Astrocyte (in vitro differentiated cells and primary cell): Measurements from ENCODE around the gene PLSCR1.

Experiments
- EZH2 ChIP-seq: IDR thresholded peaks from 2 replicates; pipeline ENCODE4 v1.6.1; 2012; ENCODE audit warnings: mild to moderate bottlenecking, low read length, inconsistent platforms; ENCODE audit not compliant: insufficient read depth
- TF ChIP-seq, protein P1 (sequence below): IDR thresholded peaks from 2 replicates; pipeline ENCODE4 v1.5.1; 2011; ENCODE audit warnings: low read depth, mild to moderate bottlenecking, inconsistent platforms, low read length, moderate library complexity; ENCODE audit not compliant: insufficient read depth

DNA sequence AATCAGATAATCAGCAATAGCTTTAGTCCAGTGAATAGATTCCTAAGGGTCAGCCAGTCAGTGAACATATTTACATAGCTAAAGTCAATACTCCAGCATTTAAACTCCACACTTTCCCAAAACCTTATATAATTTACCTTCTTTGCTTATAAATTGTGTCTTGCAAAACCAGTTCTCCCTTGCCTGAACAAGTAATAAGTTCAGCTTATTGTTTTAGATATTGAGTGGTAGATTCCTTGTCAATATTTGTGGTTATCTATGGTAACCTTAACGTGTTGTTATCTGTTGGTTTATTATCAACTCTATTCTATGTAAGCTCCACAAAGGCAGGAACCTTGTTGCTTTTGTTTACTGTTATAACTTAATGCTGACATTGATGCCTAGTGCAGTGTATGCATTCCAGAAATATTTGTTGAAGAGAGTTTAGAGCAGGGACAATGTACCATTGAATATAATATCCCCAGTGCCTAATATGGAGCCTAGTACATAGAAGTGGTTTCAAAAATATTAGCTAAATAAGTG lies 36.7 kb upstream of the PLSCR1 start:
- TF ChIP-seq, protein P1, sequence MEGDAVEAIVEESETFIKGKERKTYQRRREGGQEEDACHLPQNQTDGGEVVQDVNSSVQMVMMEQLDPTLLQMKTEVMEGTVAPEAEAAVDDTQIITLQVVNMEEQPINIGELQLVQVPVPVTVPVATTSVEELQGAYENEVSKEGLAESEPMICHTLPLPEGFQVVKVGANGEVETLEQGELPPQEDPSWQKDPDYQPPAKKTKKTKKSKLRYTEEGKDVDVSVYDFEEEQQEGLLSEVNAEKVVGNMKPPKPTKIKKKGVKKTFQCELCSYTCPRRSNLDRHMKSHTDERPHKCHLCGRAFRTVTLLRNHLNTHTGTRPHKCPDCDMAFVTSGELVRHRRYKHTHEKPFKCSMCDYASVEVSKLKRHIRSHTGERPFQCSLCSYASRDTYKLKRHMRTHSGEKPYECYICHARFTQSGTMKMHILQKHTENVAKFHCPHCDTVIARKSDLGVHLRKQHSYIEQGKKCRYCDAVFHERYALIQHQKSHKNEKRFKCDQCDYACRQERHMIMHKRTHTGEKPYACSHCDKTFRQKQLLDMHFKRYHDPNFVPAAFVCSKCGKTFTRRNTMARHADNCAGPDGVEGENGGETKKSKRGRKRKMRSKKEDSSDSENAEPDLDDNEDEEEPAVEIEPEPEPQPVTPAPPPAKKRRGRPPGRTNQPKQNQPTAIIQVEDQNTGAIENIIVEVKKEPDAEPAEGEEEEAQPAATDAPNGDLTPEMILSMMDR, result no peak
- TF ChIP-seq EZH2, result no peak
